ENCODE data around the gene PDE11A.

DNA sequence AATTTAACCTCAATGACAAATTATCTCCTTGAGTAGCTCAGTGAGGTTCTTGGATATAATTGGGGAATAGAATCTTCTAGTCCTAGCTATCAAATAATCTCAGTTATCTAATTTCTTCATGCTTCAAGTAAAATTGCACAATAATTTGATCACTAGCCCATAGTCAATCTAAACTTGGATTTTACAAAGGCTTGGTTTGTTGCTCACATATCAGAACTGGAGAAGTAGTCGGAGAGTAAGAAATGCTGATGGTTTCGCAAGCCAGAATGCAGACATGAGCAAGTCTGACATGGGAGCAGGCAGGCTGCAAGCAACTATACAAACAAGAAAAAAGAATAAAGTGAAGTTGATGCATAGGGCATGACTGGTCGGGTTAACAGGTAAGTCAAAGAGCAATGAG is 11.7 kb upstream of the PDE11A start:
- TF ChIP-seq, protein P1, sequence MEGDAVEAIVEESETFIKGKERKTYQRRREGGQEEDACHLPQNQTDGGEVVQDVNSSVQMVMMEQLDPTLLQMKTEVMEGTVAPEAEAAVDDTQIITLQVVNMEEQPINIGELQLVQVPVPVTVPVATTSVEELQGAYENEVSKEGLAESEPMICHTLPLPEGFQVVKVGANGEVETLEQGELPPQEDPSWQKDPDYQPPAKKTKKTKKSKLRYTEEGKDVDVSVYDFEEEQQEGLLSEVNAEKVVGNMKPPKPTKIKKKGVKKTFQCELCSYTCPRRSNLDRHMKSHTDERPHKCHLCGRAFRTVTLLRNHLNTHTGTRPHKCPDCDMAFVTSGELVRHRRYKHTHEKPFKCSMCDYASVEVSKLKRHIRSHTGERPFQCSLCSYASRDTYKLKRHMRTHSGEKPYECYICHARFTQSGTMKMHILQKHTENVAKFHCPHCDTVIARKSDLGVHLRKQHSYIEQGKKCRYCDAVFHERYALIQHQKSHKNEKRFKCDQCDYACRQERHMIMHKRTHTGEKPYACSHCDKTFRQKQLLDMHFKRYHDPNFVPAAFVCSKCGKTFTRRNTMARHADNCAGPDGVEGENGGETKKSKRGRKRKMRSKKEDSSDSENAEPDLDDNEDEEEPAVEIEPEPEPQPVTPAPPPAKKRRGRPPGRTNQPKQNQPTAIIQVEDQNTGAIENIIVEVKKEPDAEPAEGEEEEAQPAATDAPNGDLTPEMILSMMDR (IDR thresholded peaks at IDR 0.05) = no peak
- no peak for TF ChIP-seq ZFX (IDR thresholded peaks at IDR 0.05; ENCODE audit: borderline replicate concordance)
